ENCODE results near the gene ATP1B4.

- no peak for TF ChIP-seq CTCF (IDR thresholded peaks at IDR 0.05)
- no peak for TF ChIP-seq POLR2AphosphoS5 (IDR thresholded peaks at IDR 0.05; ENCODE audit: insufficient read depth in 1 of 2, low read depth in 1 of 2)
These were observed 26.6 kb upstream of the ATP1B4 start for GRCh38 chrX:120335289-120335688.
